Activated CD4-positive, CD25-positive, alpha-beta regulatory T cell treated with anti-CD3 and anti-CD28 coated beads, Interleukin-2, amount 50 U/mL, for 72 hours (primary cell): Measurements from ENCODE around the gene SPATA31D4.

ENCODE experiments used
- DNase-seq: peaks from one replicate; pipeline ENCODE4 v3.0.0; 2021

Gene SPATA31D4

DNA sequence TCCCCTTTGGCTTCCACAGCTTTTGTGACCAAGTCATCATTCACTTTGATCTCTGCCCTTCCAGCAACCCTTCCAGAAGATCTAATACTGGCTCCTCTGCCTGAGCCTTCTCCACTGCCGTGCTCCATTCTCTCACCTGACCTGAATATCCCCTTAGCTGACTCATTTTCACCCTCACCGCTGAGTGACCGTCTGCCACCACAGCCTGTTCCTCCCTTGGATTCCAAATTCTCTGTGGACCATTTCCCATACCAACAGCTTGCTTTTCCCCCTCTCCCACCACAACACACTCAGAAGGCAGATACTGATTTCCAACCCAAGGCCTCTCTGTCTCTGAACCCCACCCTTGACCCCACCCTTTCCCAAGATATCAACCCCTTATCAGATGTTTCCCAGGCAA, 39.8 kb downstream of the SPATA31D4 start:
- no peak for DNase-seq

DNA sequence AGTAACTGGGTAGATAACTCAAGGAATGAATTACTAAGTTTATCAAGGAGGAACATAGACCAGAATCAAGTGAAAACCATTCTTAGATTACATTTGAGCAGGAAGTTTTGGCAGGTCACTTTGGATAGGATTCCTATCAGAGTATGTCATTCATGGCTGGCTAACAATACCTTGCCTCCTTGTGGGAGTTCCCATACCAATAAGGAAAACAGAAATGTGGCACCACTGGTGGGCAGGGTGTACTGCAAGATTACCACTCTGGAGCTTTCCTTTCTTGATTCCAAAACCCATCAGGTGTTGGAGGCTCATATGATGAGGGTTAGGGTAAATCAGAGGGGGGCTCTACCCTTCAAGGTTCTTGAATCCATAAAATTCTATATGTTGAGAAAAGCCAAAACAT, 41.7 kb downstream of the SPATA31D4 start:
- DNase-seq, result no peak

DNA sequence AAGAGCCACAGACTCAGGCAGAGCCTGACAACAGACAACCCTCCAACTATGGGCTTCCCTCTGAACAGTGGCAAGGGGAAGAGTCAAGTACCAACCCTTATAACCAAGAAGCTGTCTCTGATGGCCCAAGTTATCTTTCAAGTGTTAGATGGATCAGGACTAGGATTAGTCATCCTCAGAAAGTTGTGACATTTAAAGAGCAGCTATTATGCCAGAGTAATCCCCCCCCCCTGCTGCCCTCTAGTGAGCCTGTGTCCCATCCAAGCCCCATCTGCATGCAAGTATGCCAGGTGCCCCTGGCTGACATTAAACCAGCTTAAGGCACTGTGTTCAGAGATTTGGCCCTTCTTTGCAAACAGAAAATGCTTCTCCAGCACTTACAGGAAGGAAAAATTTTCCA, 43.5 kb downstream of the SPATA31D4 start:
- DNase-seq, result no peak

DNA sequence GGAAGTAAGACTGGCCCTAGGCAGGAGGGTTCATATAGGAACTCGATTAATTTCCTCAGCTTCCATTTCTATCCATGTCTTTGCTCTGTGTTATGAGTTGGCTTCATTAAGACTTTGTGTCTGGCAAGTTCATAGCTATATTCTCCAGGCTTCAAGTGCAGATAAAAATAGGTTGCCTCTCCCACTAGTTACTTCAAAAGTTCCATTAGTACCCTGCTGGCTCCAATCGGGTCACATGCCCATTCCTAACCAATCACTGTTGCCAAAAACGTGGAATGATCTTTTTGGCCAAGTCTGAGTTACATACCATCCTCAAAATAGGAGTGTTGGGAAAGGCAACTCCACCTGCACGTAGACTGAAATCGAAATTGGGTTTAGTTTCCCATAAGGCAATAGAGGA, 46.5 kb downstream of the SPATA31D4 start:
- DNase-seq, result no peak

DNA sequence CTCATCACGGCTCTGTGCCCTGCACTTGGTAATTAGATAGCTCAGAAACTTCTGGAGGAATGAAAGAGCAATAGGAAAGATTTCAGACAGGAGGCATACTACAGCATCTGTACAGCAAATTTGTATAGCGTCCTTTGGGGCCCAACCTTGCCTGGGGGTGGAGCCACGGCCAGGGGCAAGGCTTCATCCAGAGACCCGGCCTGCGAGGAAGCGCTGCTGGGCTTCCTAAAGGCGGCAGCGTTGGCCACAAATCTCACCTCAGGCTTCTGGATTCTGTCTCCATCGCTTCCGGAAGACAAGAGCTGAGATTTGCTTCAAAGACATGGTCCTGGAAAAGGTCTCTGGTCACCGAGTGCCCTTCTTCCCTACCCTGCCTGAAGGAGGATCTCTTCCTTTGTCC, 48.1 kb downstream of the SPATA31D4 start:
- DNase-seq, result no peak

DNA sequence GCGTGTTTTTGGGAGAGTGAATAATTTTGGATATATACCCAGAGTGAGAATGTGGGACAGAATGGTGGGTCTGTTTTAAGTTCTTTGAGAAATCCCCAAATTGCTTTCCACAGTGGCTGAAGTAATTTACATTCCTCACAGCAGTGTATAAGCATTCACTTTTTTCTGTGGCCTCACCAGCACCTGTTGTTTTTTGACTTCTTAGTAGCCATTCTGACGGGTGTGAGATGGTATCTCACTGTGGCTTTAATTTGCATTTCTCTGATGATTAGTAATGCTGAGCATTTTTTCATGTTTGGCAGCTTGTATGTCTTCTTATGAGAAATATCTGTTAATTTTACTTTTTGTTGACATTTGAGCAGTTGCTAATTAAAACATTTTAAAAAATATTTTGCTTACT, 51.0 kb downstream of the SPATA31D4 start:
- no peak for DNase-seq

DNA sequence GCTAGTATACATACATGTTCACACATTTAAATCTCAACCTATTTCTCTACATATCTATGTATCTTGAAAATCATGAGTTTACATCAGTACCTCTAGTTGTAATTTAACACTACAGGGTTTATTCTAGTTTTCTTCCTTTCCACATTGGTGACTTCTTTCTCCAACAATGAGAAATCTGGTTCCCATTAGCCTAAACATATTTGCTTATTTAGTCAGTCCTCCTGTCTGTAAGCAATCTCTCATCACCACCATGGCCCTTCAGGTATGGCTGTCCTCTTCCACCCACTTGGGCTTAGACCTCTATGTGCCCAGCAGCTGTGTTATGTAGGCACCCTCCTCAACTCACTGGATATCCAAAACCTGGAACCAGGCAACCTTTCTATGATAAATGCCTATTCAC, 52.3 kb downstream of the SPATA31D4 start:
- DNase-seq, result no peak

DNA sequence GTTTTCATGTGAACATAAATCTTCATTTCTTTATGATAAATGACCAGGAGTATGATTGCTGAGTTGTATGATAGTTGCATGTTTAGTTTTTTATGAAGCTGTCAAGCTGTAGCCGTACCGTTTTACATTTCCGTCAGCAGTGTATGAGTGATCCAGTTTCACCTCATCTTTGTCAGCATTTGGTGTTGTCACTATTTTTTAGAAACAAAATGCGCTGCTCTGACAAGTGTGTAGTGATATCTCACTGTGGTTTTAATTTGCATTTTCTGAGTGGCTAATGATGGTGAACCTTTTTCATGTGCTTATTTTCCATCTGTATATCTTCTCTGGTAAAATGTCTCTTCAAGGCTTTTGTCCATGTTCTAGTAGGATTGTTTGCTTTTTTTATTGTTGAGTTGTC, 53.7 kb downstream of the SPATA31D4 start:
- DNase-seq, result no peak
